HG02610 (cell line): Measurements from ENCODE around the gene MGAT2.
"Not testable (repeated sequence)": the region's sequence is repeated elsewhere in the genome, so short reads cannot be mapped to it uniquely, and the experiment has no call there.

ENCODE experiments used
- ATAC-seq: cut with Tn5 transposase; IDR thresholded peaks from one replicate; pipeline ENCODE4 v1.9.1; 2021; ENCODE audit warnings: mild to moderate bottlenecking, moderate library complexity; ENCODE audit not compliant: unreplicated experiment

The MGAT2 gene

GRCh38 chr14:49620182-49621113, at the start of gene MGAT2, which contains the start of gene RPL36AL:
TSS of gene MGAT2 (plus strand) at chr14:49620799. CDS start at chr14:49621269, 470 bp downstream.
TSS of gene RPL36AL (minus strand) at chr14:49620626. CDS start at chr14:49619104, 1,522 bp downstream.
- peak; percentile 95 for ATAC-seq

GRCh38 chr14:49574038-49574437, 46.6 kb upstream of the MGAT2 start:
- ATAC-seq, result no peak

- no peak for ATAC-seq
These were observed 42.5 kb upstream of the MGAT2 start for GRCh38 chr14:49578141-49578540.

- no peak for ATAC-seq
These were observed 40.8 kb upstream of the MGAT2 start for GRCh38 chr14:49579841-49580240.

GRCh38 chr14:49581209-49582112, 39.1 kb upstream of the MGAT2 start:
- no peak for ATAC-seq

- ATAC-seq, result no peak
These were observed 38.3 kb upstream of the MGAT2 start for GRCh38 chr14:49582113-49582977.

GRCh38 chr14:49583629-49584028, 37.0 kb upstream of the MGAT2 start:
- no peak for ATAC-seq

- ATAC-seq, result no peak
These were observed 36.5 kb upstream of the MGAT2 start for GRCh38 chr14:49584058-49584457.

- not testable (repeated sequence) for ATAC-seq
These were observed 35.5 kb upstream of the MGAT2 start for GRCh38 chr14:49584981-49585640.

- ATAC-seq, result peak; percentile 87
These were observed 34.6 kb upstream of the MGAT2 start, which contains the start of gene RPS29 for GRCh38 chr14:49585803-49586672. TSS of gene RPS29 (minus strand) at chr14:49586380. CDS start at chr14:49586346, 34 bp downstream.

GRCh38 chr14:49586673-49587460, 33.7 kb upstream of the MGAT2 start:
- peak; percentile 28 for ATAC-seq

- no peak for ATAC-seq
These were observed 31.2 kb upstream of the MGAT2 start for GRCh38 chr14:49589387-49589786.

- ATAC-seq, result no peak
These were observed 27.6 kb upstream of the MGAT2 start for GRCh38 chr14:49593016-49593415.

- no peak for ATAC-seq
These were observed 26.1 kb upstream of the MGAT2 start for GRCh38 chr14:49594347-49595091.

GRCh38 chr14:49598189-49598484, 22.5 kb upstream of the MGAT2 start:
- ATAC-seq, result no peak

- ATAC-seq, result peak; percentile 49
These were observed 21.9 kb upstream of the MGAT2 start, which contains the start of gene LRR1 for GRCh38 chr14:49598485-49599300. TSS of gene LRR1 (plus strand) at chr14:49598940. CDS start at chr14:49599021, 81 bp downstream.

GRCh38 chr14:49607583-49607982, 13.0 kb upstream of the MGAT2 start:
- no peak for ATAC-seq
